Activated CD4-positive, alpha-beta T cell treated with anti-CD3 and anti-CD28 coated beads for 48 hours (primary cell): ENCODE measurements around the gene IFI27L1.

Experiments
- DNase-seq: peaks from one replicate; pipeline ENCODE4 v3.0.0-alpha.2; 2020

The IFI27L1 gene

GRCh38 chr14:94081386-94081820, 293 bp downstream of the IFI27L1 start:
- DNase-seq = peak; percentile 11

DNA sequence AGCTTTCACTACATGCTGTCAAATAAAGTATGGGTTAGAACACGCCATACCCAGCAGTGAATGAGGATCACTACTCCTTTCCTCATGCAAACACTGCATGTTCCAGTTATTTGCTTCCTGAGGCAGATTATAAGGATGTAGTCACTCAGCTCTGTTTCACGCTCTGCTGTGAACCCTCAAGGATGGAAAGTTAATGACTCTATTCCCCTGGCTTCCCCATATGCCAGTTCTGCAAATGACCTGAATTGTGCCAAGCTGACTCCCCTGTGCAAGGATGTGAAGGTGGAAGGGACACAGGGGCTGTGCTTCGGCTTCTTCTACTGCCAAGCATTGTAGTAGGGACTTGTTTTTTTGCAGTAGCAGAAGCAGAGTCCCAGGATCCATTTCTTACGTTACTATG, 6.8 kb downstream of the IFI27L1 start:
- no peak for DNase-seq

GRCh38 chr14:94088516-94088915, 7.4 kb downstream of the IFI27L1 start:
- DNase-seq = no peak

- DNase-seq = no peak
These were observed 8.4 kb downstream of the IFI27L1 start for GRCh38 chr14:94089479-94089878.

- no peak for DNase-seq
These were observed 12.3 kb downstream of the IFI27L1 start for GRCh38 chr14:94093418-94093817.

DNA sequence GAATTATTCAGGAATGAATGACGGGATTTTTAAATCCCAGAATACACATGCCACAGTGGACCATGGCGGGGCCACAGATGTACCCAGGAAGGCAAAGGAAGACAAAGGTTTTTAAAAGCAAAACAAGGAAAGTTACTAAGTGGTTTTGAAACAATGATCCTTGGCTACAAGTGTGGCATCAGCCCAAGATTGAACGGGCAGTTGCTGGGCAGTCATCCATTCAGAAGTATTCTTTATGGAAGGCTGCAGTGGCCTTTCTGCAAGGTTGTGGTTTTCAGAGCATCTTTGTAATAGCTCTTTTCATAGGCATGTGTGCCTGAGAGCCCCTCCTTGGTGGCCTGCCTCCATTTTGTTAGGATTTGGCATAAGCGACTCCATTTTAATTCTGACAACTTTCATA, 16.0 kb downstream of the IFI27L1 start:
- no peak for DNase-seq

DNA sequence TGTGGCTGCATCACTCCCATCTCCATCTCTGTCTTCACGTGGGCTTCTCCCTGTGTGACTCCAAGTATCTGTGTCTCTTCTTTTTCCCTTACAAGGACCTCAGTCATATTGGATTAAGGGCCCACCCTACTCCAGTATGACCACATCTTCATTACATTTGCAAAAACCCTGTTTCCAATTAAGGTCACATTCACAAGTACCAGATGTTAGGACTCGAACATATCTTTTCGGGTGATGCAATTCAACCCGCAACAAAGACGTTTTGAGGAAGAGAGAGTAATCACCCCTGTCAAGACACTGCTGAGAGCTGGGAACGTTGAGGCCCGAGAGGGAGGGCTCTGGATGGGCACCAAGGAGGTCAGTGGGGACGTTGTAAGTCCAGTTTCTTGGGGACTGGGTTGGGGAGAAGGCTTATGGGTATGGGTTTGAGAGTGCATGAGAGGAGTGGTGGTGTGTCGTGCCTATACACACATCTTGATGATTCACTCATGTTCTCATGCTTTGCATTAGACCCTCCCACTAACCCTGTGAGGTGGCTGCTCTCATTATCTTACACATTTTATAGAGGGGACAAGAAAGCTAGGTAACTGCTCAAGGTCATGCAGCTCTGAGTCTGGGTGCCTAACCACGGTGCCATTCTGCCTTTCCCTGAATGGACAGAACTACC, 17.3 kb downstream of the IFI27L1 start:
- no peak for DNase-seq

GRCh38 chr14:94099006-94099405, 17.9 kb downstream of the IFI27L1 start:
- DNase-seq = no peak

DNA sequence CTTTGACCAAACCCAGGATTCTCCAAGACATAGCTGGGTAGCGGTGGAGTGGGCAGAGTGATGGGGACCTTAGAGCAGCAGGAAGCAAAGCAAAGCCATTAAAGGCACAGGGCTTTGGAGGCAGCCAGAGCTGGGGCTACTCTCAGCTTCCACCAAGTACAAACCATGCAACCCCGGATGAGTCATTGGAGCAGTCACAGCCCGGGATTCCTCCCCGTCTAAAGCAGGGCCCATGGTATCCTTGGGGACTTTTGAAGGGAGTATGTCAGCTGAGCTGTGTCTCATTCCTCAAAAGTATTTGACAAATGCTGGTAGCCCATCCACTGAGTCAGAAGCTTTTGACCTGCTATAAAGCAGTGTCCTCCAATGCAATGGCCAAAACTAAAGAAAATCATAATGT, 19.7 kb downstream of the IFI27L1 start:
- no peak for DNase-seq

GRCh38 chr14:94101748-94102147, 20.6 kb downstream of the IFI27L1 start:
- DNase-seq = no peak

- DNase-seq = no peak
These were observed 21.8 kb downstream of the IFI27L1 start for GRCh38 chr14:94102768-94103482.

DNA sequence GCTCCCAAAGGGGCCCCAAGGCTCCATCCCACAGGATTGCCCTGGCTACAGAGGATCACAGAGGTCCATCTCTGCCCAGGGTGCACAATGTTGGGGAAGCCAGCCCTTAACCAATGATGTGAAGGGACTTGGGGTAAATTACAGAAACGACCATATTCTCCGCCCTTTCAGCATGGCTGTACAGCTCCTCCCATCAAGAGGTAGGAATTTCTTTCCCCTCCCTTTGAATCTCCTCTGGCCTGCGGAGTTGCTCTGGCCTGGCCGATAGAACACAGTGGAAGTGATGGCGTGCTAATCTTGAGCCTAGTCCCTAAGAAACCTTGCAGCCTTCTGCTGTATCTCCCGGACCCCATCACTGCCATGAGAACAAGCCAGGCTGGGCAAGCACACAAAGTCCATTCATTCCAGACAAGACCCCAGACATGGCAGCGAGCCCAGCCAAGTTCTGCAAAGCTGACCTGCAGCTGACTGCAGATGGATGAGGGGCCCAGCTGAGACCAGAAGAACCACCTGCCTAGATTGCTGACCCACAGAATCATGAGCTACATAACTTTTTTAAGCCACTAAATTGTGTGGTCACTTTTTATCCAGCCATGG, 22.5 kb downstream of the IFI27L1 start:
- DNase-seq = no peak

DNA sequence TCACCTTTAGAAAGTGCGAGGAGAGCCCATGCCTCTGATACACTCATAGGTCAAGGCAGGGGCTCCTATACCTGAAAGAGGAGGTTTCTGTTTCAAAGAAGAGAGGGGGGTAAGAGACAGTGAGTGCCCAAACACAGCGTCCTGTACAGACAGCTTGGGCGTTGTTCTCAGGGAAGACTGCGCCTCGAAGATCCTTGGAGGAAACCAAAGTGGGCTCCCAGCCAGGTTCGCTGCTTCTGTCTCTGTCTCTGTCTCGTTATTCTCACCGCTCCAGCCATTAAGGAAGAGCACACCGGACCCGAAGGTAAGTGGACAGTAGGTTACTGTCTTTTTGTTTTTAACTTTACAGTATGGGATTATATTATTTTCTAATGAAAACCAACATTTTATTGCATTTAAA, 23.6 kb downstream of the IFI27L1 start:
- DNase-seq = no peak

- DNase-seq = no peak
These were observed 28.8 kb downstream of the IFI27L1 start for GRCh38 chr14:94109915-94110250.

- no peak for DNase-seq
These were observed 29.6 kb downstream of the IFI27L1 start, which contains the start of gene IFI27 for GRCh38 chr14:94110552-94111181. Gene IFI27, plus strand, starts transcription at chr14:94110736.

DNA sequence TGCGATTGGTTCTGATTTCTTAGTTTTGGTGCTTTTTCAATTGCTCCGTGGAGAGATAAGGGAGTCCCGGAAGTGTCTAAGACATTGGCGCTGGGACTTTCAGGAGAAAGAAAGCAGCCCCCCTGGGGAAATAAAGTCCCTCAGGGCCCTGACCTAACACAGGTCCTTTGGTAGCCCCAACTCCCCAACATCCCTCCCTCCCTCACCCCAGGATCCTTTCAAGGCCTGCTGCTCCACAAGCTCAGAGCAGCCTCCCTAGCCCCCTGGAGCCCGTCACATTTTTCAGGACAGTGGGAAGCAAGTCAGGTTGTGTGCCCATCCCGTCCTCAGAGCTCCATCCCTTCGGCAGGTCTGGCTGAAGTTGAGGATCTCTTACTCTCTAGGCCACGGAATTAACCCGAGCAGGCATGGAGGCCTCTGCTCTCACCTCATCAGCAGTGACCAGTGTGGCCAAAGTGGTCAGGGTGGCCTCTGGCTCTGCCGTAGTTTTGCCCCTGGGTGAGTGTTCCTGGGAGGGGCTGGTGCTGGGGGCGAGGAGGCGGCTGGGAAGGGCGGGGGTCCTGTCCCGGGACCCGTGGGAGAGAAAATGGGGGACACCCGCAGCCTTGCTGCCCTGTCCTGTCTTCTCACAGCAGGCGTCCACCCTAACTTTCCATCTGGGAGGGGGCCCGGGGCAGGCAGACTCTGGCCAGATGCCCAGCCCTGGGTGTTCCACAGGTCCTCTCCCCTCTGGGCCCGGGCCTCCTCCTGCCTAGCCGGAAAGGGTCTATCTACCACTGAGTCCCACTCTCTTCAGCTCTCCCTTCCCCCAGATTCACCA, 30.4 kb downstream of the IFI27L1 start:
- DNase-seq = no peak

- DNase-seq = no peak
These were observed 31.5 kb downstream of the IFI27L1 start for GRCh38 chr14:94112513-94113063.

GRCh38 chr14:94113073-94113472, 32.0 kb downstream of the IFI27L1 start:
- no peak for DNase-seq

- DNase-seq = no peak
These were observed 32.4 kb downstream of the IFI27L1 start for GRCh38 chr14:94113490-94113889.

GRCh38 chr14:94113908-94114588, 32.9 kb downstream of the IFI27L1 start:
- no peak for DNase-seq

GRCh38 chr14:94114589-94115057, 33.5 kb downstream of the IFI27L1 start:
- DNase-seq = no peak

GRCh38 chr14:94115058-94115591, 34.0 kb downstream of the IFI27L1 start:
- DNase-seq = no peak
